Measurements from ENCODE around the gene SDK2.

SDK2 gene

DNA sequence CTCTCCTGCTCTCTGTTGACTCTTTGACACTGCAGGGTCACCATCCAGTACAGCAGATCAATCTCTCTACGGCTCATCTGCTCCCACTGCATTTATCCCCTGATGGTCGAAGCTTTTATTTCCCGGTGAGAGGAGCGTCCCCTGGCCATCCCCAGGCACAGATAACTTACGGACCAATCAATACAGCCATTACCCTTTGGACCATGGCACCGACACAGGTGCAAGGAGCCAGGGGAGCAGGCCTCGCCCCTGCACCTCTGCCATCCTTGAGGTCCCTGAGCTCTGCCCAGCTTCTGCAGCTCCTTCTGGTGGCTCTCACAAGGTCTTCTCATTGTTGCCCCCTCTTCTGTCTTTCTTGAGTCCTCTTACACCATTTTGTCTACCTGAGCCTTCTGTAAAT is 115.6 kb downstream of the SDK2 start:
- Histone ChIP-seq H3K9me3 (ENCODE audit: control insufficient read depth, low read length) (no peaks in the 10 kb centered on the region), H3K36me3 (ENCODE audit: control insufficient read depth, insufficient read depth, low read length) (no peaks in the 10 kb centered on the region), H3K4me3 (ENCODE audit: low read length) (no peak overlapping the region), H3K9ac (ENCODE audit: low read length) (no peak overlapping the region), H3K27me3 (ENCODE audit: control insufficient read depth, insufficient read depth, low read length) (no peaks in the 10 kb centered on the region), H3K4me1 (ENCODE audit: control insufficient read depth, insufficient read depth, low read length) (no peaks in the 10 kb centered on the region)

DNA sequence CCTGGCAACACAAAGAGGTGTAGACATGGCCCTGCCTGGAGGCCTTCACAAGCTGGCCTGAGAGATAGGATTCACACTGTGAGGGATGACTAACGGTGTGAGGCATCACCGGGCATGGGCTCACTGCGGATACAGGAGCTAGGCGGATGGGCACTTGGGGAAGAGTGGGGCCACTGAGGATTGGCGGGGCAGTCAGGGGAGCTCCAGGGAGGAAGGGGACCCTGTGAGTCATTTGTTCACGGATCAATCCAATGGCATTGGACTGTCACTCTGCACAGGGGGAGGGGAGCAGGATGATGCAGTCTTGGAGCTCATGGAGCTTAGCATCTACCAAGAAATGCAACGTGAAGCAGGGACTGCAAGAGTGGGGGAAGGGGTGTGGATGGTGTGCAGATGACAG is 117.3 kb downstream of the SDK2 start:
- no peak overlapping the region for H3K4me3 ChIP-seq (ENCODE audit: low read length)
- H3K9me3 ChIP-seq (ENCODE audit: control insufficient read depth, low read length): no peaks in the 10 kb centered on the region
- H3K9ac ChIP-seq (ENCODE audit: low read length): no peak overlapping the region
- H3K4me1 ChIP-seq (ENCODE audit: control insufficient read depth, insufficient read depth, low read length): no peaks in the 10 kb centered on the region
- no peaks in the 10 kb centered on the region for H3K36me3 ChIP-seq (ENCODE audit: control insufficient read depth, insufficient read depth, low read length)
- no peaks in the 10 kb centered on the region for H3K27me3 ChIP-seq (ENCODE audit: control insufficient read depth, insufficient read depth, low read length)

DNA sequence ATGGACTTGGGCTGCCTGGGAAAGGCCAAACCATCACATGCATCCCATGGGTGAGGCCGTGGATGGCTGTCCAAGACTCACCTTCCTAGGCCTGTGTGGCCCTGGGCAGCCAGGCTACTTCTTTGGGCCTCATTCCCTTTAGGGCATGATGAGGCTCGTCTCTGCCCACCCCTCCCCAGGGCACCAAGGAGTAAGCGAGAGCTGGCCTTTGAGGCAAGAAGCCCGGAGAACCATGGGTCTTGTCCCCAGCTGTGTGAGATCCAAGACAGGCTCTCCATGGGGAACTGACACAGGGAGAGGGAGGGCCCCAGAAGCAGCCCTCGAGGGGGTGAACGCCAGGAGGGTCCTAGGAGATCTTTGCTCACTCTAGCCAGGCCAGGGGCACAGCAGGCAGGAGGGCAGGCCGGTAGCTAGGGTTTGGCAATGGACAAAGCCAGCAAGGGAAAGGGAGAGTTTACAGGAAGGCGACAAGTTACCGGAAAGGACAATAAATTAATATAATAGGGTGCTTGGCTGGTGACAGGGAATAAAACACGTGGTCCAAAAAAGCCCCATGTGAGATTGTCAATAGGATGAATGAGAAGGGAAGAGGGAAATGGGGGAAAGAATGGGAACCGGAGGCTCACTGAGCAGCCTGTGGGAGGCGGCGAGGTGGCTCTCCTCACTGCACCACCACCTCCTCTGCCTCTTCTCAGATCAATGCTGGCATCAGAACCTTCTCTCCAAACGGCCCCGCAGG is 119.1 kb downstream of the SDK2 start:
- Histone ChIP-seq H3K9me3 (ENCODE audit: control insufficient read depth, low read length) (no peaks in the 10 kb centered on the region), H3K4me3 (ENCODE audit: low read length) (no peak overlapping the region), H3K27me3 (ENCODE audit: control insufficient read depth, insufficient read depth, low read length) (no peaks in the 10 kb centered on the region), H3K4me1 (ENCODE audit: control insufficient read depth, insufficient read depth, low read length) (no peaks in the 10 kb centered on the region), H3K9ac (ENCODE audit: low read length) (no peak overlapping the region), H3K36me3 (ENCODE audit: control insufficient read depth, insufficient read depth, low read length) (no peaks in the 10 kb centered on the region)

DNA sequence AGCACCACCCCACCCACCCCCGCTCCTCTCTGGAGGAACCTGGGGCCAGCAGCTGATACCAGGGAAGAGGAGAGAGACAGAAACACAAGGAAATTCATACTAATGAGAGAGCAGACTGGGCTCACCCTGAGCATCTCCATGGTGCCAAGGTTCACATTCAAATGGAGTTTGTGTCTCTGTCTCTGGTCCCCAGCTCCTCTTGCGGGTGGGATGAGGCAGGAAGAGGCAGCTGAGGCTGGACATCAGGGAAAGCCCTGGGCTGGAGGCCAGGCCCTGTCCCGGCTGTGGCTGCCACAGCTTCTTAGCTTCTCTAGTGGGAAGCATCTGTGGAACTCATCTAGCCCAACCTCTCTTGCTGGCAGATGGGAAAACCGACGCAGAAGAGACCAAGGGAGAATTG is 121.5 kb downstream of the SDK2 start:
- no peaks in the 10 kb centered on the region for H3K4me1 ChIP-seq (ENCODE audit: control insufficient read depth, insufficient read depth, low read length)
- H3K9me3 ChIP-seq (ENCODE audit: control insufficient read depth, low read length): no peaks in the 10 kb centered on the region
- H3K4me3 ChIP-seq (ENCODE audit: low read length): no peak overlapping the region
- H3K36me3 ChIP-seq (ENCODE audit: control insufficient read depth, insufficient read depth, low read length): no peaks in the 10 kb centered on the region
- no peaks in the 10 kb centered on the region for H3K27me3 ChIP-seq (ENCODE audit: control insufficient read depth, insufficient read depth, low read length)
- H3K9ac ChIP-seq (ENCODE audit: low read length): no peak overlapping the region

DNA sequence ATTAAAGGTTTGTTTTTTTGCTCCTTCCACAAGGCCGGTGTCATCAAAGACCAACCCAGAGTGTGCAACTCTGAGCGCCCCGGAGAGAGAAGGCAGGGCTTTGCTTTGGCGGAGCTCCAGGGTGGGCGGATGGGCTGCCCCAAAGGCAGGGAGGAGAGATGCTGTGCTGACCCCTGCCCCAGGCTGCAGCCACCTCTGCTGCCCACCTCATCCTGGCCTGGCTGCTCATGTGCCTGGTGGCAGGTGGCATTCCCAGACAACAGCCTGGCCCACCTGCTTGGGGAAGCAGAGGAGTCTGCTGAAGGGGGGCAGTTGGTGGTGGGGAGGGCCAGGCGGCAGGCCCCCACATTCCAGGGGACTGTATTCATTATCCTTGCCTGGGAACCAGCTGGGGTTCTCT is 122.1 kb downstream of the SDK2 start:
- H3K9ac ChIP-seq (ENCODE audit: low read length): no peak overlapping the region
- no peak overlapping the region for H3K4me3 ChIP-seq (ENCODE audit: low read length)
- H3K4me1 ChIP-seq (ENCODE audit: control insufficient read depth, insufficient read depth, low read length): no peaks in the 10 kb centered on the region
- H3K9me3 ChIP-seq (ENCODE audit: control insufficient read depth, low read length): no peaks in the 10 kb centered on the region
- H3K36me3 ChIP-seq (ENCODE audit: control insufficient read depth, insufficient read depth, low read length): no peaks in the 10 kb centered on the region
- no peaks in the 10 kb centered on the region for H3K27me3 ChIP-seq (ENCODE audit: control insufficient read depth, insufficient read depth, low read length)

DNA sequence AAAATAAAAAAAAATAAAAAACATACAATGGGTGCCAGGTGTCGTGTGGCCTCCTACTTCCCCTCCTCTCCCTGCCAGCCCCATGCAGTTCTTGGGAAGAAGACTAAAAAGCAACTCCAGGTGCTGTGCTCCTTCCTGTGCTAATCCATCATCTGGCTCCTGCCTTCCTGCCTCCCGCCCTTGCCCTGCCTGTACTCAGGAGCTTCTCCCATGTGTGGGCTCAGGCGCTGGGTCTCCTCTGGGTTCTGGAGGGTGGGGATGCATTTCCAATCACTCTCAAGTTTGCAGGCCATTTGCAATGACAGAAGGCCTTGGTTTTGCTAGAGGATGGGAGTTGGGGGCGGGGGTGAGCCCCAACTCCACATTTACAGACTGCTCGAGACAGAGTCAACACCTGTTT is 122.9 kb downstream of the SDK2 start:
- no peak overlapping the region for H3K9ac ChIP-seq (ENCODE audit: low read length)
- H3K4me1 ChIP-seq (ENCODE audit: control insufficient read depth, insufficient read depth, low read length): no peaks in the 10 kb centered on the region
- H3K4me3 ChIP-seq (ENCODE audit: low read length): no peak overlapping the region
- no peaks in the 10 kb centered on the region for H3K36me3 ChIP-seq (ENCODE audit: control insufficient read depth, insufficient read depth, low read length)
- H3K27me3 ChIP-seq (ENCODE audit: control insufficient read depth, insufficient read depth, low read length): no peaks in the 10 kb centered on the region
- no peaks in the 10 kb centered on the region for H3K9me3 ChIP-seq (ENCODE audit: control insufficient read depth, low read length)

DNA sequence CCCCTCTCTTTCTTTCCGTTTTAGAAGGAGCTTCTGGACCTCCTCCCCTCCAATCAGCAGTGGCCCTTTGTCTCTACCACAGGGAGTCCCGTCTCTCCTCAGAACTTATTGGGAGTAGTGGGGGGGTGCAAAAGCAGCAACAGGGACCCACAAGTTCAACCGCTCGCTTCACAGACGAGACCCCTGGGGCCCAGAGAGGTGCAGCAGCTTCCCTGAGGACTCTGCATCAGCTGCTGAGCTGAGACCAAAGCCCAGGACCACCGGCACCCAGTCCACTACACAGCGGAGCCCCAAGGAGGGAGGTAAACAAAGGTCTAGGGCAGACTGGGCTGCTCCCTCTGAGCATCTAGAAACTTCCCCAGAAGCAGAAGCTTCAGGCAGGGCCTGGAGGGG is 123.9 kb downstream of the SDK2 start:
- Histone ChIP-seq H3K9ac (ENCODE audit: low read length) (no peak overlapping the region), H3K27me3 (ENCODE audit: control insufficient read depth, insufficient read depth, low read length) (peaks cover 2% of the 10 kb centered on the region), H3K4me3 (ENCODE audit: low read length) (no peak overlapping the region), H3K36me3 (ENCODE audit: control insufficient read depth, insufficient read depth, low read length) (no peaks in the 10 kb centered on the region), H3K9me3 (ENCODE audit: control insufficient read depth, low read length) (no peaks in the 10 kb centered on the region), H3K4me1 (ENCODE audit: control insufficient read depth, insufficient read depth, low read length) (no peaks in the 10 kb centered on the region)

DNA sequence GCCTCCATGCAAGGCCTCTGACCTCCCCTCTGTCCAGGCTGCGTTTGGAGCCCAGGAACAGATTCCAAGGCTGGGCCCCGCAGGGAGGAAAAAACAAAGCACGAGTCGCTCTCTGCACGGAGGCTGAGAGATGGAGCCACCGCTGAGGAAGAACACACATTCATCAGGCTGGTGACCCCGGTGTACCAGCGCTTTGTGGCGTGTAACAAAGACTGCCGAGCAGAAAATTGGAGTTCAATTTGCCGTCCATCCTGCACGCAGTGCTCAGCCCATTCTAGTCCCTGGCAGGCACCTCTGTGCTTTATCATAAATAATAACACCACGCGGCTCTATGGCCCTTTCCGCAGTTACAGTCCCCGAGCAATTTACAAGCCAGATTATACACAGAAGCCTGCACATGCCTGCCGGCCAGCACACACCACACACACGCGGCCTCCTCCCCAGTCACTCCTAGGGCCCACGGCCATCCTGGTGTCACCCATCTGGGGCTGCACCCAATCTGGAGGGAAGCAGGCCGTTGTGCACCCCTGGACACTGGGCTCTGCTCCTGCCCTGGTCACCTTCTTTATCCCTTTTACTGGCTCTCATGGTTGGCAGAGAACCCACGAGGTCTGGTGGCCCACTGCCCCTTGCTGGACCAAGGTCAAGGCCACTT is 124.4 kb downstream of the SDK2 start:
- Histone ChIP-seq H3K4me3 (ENCODE audit: low read length) (no peak overlapping the region), H3K4me1 (ENCODE audit: control insufficient read depth, insufficient read depth, low read length) (no peaks in the 10 kb centered on the region), H3K9ac (ENCODE audit: low read length) (no peak overlapping the region), H3K9me3 (ENCODE audit: control insufficient read depth, low read length) (no peaks in the 10 kb centered on the region), H3K27me3 (ENCODE audit: control insufficient read depth, insufficient read depth, low read length) (peaks cover 4% of the 10 kb centered on the region), H3K36me3 (ENCODE audit: control insufficient read depth, insufficient read depth, low read length) (no peaks in the 10 kb centered on the region)

DNA sequence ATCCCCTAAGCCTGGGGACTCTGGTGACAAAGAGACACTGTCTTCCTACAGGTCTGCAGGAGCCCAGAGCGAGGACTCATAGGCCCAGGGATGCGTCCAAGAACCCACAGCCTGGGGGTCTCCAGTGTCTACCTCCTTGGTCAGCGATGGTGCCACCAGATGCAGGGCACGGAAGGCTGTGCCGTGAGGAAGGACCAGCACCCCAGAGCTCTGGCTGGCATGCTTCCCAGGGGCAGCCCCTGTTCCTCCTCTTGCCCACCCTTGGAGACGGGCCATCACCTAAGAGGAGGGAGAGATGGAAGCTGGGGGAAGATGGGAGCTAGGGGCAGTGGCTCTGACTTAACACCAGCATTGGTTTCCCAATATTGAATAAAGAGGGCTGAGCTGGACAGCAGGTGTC is 125.2 kb downstream of the SDK2 start:
- H3K4me1 ChIP-seq (ENCODE audit: control insufficient read depth, insufficient read depth, low read length): no peaks in the 10 kb centered on the region
- peaks cover 4% of the 10 kb centered on the region for H3K27me3 ChIP-seq (ENCODE audit: control insufficient read depth, insufficient read depth, low read length)
- no peaks in the 10 kb centered on the region for H3K9me3 ChIP-seq (ENCODE audit: control insufficient read depth, low read length)
- H3K4me3 ChIP-seq (ENCODE audit: low read length): no peak overlapping the region
- no peaks in the 10 kb centered on the region for H3K36me3 ChIP-seq (ENCODE audit: control insufficient read depth, insufficient read depth, low read length)
- H3K9ac ChIP-seq (ENCODE audit: low read length): no peak overlapping the region

DNA sequence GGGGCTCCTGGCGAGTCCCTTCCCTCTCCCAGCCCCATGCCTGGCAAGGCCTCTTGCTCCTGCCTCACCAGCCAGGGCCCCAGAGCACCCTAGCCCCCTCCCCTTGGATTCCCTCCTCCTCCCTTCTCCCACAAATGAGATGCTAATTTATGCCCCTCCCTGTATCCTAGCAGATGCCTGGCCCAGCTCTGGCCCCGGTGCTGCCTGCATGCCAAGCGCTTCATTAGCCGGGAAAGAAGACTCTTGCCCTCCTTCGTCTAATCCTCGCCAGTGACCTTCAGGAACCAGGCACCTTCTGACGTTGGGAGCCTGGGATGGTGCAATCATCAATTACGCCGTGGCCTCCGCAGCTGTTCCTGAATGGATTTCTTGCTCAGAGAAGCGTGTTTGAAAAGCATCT is 127.8 kb downstream of the SDK2 start:
- Histone ChIP-seq H3K27me3 (ENCODE audit: control insufficient read depth, insufficient read depth, low read length) (peaks cover 4% of the 10 kb centered on the region), H3K4me3 (ENCODE audit: low read length) (no peak overlapping the region), H3K9me3 (ENCODE audit: control insufficient read depth, low read length) (no peaks in the 10 kb centered on the region), H3K9ac (ENCODE audit: low read length) (no peak overlapping the region), H3K36me3 (ENCODE audit: control insufficient read depth, insufficient read depth, low read length) (no peaks in the 10 kb centered on the region), H3K4me1 (ENCODE audit: control insufficient read depth, insufficient read depth, low read length) (no peaks in the 10 kb centered on the region)

DNA sequence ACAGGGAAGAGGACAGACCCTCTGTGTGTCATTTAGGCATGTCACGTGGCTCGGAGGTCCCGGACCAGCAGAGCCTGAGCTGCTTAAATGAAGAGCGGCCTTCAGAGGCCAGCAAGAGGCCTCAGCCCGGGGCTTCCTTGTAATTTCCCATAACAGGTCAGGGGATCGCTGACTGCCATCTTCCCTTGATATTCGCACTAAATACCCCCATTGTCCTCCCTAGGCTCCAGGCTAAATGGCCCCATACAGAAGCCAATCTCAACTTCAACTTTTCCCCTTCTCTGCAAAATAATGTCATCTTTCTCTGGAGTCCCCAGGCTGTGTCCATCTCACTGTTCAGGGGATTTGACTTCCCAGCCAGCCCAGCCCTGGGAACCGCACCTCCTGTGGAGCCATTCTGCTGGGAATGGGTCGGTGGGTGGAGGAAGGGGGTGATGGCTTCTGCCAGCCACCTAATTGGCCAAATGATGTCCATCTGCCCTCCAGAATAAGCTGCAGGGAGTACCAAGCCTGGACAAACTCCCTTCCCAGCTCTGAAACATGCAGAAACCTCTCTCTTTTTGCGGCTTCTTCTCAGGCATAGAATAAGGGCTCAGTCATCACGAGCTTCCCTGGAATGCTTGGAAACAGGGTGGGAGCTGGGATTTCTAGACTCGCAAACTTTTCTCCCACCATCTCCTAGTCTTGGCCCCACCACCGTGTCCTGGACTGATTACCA is 129.9 kb downstream of the SDK2 start:
- peaks cover 4% of the 10 kb centered on the region for H3K27me3 ChIP-seq (ENCODE audit: control insufficient read depth, insufficient read depth, low read length)
- H3K9ac ChIP-seq (ENCODE audit: low read length): no peak overlapping the region
- no peaks in the 10 kb centered on the region for H3K9me3 ChIP-seq (ENCODE audit: control insufficient read depth, low read length)
- no peaks in the 10 kb centered on the region for H3K36me3 ChIP-seq (ENCODE audit: control insufficient read depth, insufficient read depth, low read length)
- no peak overlapping the region for H3K4me3 ChIP-seq (ENCODE audit: low read length)
- H3K4me1 ChIP-seq (ENCODE audit: control insufficient read depth, insufficient read depth, low read length): no peaks in the 10 kb centered on the region

DNA sequence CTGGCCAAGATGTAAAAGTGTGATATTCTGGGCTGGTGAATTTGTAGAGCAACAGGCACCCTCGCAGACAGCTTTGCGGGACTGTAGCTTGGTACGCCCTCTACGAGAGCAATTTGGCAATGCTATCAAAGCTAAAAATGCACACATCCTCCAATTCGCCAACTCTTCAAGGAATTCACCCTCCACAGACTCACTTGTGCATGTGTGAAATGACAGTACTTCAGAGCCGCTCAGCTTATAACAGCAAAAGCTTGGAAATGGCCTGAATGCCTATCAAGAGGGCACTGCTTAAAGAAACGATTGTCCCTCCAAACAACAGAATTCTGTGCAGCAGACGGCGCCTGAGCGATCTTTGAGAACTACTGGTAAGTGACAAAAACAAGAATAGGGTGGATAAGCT is 130.8 kb downstream of the SDK2 start:
- Histone ChIP-seq H3K9ac (ENCODE audit: low read length) (no peak overlapping the region), H3K4me1 (ENCODE audit: control insufficient read depth, insufficient read depth, low read length) (no peaks in the 10 kb centered on the region), H3K9me3 (ENCODE audit: control insufficient read depth, low read length) (no peaks in the 10 kb centered on the region), H3K4me3 (ENCODE audit: low read length) (no peak overlapping the region), H3K27me3 (ENCODE audit: control insufficient read depth, insufficient read depth, low read length) (peaks cover 4% of the 10 kb centered on the region), H3K36me3 (ENCODE audit: control insufficient read depth, insufficient read depth, low read length) (no peaks in the 10 kb centered on the region)

Measured in mucosa of stomach (tissue), 1 donor.